CD1c-positive myeloid dendritic cell (primary cell): Measurements from ENCODE around the gene GRN.
"Not testable (repeated sequence)": the region's sequence is repeated elsewhere in the genome, so short reads cannot be mapped to it uniquely, and the experiment has no call there.

Source experiments
- DNase-seq: peaks from one replicate; pipeline ENCODE4 v3.0.0-alpha.2; 2016; ENCODE audit errors: extremely low spot score

Gene GRN

DNA sequence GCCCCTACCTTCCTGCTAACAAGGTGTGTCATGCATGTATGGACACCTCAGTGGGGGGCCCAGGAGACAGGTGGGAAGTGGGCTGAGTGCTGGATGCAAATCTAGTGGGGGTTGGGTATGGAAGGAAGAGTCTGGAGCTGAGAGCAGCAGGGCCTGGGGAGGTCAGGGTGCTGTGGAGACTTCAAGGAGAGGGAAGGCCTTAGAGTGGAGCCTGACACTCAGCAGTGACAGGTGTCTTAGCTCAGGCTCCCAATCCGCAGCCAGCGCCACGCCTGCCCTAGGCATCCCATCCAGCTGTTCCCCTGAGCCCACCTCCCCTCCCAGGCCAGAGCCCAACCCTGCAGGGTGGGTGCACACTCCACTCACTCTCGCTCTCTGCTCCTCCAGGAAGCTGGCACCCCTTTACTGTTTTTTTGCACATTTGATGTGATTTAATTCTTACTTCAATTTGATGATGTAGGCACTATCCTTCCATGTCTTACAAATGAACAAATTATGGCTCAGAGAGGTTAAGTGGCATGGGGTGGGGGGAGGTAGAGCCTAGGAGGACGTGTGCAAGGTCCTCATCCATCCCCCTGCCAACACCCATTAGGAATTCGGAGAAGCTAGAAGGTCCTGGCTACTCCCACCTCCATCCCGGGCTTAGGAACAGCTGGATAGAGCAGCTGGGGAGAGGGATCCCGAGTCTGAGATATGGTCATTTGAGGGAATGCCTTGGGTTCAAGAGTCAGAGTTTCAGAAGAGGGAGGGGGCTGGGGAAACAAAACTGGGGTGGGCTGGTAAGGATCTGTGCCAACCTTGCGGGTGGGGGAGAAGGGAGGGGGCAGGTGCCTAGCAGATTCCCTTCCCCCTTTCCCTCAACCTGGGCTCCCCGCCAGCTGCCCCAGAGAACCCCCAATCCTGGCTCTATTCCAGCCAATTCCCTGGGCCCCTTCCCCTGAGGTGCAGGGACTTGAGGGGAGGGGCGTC, 16.5 kb downstream of the GRN start:
- DNase-seq: no peak

DNA sequence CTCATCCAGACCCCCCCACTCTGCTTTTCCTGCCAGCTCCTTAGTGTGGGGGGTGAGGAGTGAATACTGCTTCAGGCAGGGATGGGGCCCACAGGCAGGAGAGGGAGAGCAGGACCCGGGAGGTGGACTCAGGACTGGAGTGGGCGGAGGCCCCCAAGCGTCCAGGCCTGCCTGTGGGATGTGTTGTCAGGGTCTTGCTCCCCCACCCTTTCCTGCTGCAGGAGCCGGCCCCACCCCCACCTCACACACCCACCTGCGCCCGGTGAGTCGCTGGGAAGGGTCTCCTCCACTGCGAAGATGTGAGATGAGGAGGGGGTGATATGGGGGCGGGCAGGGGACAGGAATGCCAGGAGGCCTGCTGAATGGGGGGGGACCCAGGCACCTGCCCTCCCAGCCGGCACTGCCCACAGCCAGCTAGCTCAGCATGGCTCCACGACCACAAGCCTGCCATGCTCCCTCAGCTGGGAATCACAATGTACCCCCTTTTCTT, 17.4 kb downstream of the GRN start:
- DNase-seq: no peak

DNA sequence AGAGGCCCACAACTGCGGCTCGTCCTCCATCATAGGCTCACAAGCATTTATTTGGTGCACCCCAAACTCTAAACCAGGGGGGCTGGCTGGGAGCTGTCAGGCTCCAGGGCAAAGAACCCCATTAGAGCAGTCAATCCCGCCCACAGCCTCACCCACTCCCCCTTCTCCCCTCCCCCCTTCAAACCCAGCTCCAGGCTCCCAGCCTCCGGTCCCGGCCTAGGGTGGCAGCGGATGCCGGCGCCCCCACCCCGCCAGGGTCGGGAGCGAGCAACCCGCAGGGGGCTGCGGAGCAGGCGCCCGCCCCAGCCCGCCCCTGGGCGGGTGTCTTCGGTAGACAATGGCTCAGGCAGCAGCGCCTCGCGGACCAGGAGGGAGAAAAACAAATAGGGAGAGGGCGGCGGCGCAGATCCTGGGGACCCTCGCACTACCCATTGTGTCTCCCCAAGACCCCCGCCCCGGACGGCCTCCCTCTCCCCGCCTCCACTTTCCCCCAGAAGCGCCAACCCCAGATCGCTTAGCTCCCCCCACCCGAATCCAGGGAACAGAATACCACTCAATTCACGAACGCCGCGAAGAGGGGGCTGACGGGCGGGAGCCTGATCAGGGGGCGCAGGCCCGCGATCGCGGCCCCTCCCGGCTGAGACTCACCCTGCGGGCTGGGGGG, 18.0 kb downstream of the GRN start:
- no peak for DNase-seq

DNA sequence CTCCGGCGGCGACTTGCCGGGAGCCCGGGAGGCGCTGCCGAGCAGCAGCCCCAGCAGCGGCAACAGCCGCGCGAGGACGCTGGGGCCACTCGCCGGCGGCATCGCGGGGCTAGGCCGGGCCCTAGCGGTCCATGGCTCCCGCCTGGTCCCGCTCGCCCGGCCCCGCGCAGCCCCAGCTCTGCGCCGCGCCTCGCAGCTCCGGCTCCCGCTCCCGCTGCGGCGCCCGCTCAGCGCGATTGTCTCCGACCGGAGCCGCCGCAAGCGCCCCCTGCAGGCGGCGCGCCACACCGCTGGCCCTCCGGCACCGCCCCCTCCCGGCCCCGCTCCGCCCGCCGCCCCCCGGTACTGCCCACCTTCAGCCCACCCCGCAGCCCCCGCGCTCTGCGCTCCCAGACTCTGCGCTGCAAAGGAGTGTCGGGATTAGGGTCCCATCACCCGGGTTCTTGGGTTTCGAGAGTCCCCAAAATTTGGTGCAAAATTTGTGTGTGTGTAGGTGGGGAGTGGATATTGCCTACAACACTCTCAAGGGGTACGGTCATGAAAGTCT, 18.6 kb downstream of the GRN start, which contains the start of gene FAM171A2:
TSS of gene FAM171A2 (minus strand) at position 241 of the 547 bp plus-strand sequence. CDS start at position 102, 139 bp downstream.
- peak; percentile 81 for DNase-seq

DNA sequence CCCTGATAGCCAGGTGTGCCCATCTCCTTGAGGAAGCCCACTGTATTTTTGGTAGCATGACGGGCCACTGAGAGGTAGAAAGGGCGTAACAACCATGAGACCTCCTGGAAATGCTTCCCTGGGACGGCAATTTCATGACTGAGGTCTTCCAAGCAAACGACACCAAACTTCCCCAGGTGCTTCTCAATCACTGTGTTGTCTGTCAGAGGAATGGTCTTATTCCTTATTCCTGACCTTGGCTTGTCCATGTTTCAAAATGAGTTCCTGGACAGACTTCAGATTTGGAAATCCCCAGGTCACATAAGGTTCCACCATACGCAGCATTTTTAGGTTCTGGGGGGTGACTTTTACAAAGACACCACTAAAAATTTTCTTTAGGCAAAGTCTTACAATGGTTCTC, 19.9 kb downstream of the GRN start:
- DNase-seq: not testable (repeated sequence)

DNA sequence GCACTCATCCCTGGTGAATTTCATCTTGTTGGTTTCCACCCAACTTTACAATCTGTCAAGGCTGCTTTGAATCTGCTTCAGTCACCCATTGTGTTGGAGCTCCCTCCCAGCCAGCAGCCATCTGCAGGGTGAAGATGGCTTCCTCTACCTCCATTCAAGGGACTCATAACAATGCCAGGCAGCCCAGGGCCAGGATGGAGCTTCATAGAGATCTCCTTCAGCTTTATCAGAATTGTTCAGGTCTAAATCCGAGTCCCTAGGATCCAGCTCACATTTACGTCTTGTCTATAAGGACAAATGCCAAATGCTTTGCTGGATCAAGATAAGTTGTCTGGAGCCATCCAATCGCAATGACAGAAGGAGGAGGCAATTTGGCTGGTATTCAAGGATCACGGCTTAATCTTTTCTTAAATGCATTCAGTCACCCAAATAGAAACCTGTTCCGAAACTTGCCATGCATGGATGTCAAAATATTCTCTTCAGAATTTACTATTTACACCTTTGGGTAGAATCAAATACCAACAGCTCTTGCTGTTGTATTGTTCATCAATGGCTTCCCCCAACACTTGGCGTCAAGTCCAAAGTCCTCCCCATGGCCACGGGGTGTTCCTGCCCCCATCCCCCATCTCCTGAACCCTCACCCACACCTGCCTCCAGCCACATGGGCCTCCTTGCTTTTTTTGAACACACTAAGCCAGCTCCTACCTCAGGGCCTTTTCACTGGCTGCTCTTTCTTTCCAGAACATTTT, 22.3 kb downstream of the GRN start:
- no peak for DNase-seq

DNA sequence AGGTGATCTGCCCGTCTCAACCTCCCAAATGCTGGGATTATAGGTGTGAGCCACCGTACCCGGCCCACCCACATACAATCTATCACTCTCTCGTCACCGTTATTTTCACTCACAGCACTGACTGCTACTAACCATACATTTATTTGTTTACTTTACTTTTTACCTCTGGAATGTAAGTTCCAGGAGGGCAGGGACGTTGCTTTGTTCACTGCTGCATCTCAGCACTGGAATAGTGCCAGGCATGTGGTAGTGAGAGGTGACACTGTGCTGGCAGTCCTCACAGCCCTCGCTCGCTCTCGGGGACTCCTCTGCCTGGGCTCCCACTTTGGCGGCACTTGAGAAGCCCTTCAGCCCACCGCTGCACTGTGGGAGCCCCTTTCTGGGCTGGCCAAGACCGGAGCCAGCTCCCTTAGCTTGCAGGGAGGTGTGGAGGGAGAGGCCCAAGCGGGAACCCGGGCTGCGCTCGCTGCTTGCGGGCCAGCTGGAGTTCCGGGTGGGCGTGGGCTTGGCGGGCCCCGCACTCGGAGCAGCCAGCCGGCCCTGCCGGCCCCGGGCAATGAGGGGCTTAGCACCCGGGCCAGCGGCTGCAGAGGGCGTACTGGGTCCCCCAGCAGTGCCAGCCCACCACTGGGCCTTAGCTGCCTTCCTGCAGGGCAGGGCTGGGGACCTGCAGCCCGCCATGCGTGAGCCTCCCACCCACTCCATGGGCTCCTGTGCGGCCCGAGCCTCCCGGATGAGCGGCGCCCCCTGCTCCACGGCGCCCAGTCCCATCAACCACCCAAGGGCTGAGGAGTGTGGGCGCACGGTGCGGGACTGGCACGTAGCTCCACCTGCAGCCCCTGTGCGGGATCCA, 23.5 kb downstream of the GRN start:
- not testable (repeated sequence) for DNase-seq

DNA sequence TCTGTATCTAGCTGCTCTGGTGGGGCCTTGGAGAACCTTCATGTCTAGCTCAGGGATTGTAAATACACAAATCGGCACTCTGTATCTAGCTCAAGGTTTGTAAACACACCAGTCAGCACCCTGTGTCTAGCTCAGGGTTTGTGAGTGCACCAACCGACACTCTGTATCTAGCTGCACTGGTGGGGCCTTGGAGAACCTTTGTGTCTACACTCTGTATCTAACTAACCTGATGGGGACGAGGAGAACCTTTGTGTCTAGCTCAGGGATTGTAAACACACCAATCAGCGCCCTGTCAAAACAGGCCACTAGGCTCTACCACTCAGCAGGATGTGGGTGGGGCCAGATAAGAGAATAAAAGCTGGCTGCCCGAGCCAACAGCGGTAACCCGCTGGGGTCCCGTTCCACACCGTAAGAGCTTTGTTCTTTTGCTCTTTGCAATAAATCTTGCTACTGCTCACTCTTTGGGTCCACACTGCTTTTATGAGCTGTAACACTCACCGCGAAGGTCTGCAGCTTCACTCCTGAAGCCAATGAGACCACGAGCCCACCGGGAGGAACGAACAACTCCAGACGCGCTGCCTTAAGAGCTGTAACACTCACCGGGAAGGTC, 24.4 kb downstream of the GRN start:
- DNase-seq: not testable (repeated sequence)

DNA sequence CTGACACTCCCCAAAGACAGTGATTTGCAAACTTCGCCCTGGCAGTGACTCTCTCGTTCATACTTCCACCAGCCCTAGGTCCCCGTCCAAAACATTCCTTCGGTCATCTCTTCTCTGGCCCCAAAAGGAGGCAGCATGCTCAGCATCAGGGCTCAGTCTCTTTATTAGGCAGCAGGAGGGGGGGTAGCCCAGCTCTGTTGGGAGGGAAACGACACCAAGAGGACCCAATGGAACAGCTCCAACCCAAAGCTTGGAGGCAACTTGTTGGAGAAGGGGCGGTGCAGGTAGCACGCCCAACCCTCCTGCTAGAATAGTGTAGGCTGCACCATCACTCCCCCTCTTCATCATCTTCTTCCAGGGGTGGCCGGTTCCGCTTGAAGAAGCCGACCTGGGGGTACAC, 26.9 kb downstream of the GRN start:
- no peak for DNase-seq

DNA sequence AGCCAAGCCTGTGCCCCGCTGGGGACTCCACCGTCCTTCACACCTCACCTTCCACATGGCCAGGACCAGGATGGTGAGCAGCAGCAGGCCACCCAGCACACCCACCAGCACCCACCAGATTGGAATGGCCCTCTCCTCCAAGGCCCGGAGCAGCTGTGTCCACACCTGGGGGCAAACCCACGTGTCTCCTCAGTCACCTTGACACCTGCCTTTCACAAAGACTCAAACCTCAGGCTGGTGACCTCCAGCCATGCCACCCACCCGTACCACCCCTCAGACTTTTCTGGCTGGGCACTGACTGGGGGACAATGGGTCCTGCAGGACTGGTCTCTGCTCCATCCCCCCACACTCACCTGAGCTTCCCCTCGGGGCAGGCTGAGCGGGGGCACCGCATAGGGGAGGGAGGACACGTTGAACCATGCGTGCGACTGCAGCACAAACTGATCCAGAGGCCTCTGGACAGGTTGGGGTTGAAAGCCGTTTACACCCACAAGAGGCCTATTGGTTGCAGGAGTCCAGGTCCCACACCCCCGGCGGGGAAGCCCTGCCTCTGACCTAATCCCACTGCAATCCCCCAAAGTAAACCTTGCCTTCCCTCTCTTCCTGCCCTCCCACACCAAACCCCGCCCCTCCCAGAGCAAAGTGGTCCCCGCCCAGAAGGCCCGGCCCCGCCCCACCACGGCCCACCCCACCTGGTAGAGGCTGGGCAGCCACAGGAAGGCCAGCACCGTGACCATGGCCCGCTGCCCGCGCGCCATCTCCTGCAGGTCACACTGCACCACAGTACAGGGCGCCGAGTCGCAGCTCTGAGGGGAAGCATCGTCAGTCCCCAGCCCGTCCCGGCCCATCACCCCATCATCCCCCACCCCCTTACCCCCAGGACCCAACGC, 29.4 kb downstream of the GRN start:
- no peak for DNase-seq

DNA sequence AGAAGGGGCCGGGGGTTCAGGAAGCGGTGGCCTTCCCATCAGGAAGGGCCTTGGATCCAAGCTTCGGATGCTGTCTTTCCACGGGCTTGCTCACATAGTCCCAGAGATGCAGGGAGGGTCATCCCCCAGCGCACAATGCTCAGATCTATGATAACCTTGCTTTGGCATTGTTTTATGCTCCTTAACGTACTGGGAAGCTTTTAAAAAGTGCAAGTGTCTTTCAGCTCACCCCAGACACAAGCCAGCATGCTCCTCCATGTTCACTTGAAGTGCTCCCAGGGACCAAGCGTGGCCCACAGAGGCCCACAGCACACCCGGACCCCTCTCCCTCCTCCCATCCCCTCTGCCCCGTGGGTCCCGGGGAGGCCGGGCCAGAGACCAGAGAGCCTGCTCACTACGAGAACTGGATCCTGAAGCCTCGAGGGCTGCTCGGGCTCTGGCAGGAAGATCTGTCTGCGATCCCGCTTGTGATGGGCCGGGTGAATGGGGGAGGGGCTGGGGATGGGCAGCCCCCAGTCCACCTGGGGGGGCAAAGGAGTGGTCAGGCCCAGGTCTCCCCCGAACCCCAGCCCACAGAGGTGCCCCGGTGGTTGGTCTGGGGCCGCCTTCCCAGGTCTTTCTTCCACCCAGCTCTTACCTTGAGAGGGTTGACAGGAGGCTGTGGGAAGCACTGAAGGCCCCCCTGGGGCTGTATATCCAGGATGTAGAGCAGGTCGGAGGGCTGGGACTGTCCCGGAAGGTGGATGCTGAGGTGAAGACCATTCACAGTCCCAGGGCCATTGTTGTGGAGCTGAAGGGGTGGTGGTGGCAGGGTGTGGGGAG, 30.3 kb downstream of the GRN start:
- no peak for DNase-seq

DNA sequence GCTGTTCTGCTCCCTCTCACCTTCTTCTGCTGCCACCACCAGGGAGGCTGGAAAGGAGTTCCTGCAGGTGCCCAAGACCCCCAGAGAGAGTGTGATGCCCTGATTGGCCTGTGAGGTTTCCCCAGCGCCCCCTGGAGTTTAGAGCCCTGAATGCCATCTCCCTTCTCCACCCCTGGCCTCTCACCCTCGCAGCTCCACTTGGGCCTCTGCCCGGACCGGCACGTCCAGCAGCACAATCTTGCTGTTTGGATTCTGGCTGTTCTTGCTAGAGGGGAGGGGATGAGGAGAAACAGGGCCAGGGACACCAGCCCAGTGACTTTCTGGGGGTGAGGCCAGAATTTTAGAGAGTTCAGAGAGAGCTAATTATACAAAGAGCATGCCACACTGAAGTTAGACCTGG, 31.0 kb downstream of the GRN start:
- DNase-seq: no peak

DNA sequence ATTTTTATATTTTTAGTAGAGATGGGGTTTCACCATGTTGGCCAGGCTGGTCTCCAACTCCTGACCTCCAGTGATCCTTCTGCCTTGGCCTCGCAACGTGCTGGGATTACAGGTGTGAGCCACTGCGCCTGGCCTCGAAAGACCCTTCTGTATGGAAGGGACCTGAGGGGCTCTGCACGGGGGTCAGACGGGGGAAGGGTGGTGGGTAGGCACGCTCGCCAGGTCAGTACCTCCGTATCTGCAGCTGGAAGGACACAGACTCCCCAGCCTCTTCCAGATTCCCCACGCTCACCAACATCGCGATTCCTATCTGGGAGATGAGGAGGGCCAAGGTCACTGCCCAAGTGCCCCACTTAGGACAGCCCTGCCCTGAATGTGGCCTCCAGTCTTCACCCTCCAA, 31.7 kb downstream of the GRN start:
- no peak for DNase-seq

DNA sequence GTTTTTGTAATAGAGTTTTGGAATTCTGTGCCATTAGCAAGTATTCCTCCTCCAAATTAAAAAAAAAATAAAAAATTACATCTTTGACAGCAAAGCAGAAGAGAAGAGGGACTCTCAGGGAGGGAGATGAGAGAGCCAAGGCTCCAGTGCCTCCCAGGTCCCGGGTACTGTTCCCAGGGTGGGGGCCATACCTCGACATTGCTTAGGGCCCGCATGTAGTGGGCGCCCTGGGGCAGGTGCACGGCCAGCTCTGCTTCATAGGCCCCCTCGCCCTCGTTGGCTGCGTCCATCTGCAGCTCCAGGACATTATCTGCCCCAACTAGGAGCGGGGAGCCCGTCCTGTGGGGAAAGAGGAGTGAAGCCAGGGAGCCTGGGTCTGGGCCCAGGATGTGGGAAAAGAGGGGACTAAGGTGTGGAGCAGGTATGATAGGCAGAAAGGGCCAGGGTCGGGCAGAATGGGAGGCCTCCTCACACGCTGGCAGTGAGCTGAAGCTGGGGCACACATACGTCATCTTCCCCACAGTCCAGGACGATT, 33.1 kb downstream of the GRN start:
- no peak for DNase-seq

DNA sequence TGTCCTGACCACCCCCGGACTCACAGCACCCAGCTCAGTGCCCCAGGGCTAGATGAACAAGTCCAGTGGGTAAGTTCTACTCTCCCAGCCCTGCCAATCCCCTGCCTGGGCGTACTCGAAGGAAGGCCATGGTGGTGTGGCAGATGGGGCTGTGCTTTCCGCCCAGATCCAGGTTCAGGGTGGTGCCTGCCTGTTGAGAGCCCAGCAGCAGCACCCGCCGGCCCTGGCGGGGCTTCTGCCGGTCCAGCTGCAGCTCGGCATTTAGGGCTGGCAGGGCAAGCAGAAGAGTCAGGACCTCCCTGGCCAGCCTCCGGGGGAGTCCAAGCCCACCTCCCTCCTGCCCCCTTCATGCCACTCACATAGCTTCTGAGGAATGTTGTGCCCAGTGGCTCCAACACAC, 34.8 kb downstream of the GRN start:
- DNase-seq: no peak

DNA sequence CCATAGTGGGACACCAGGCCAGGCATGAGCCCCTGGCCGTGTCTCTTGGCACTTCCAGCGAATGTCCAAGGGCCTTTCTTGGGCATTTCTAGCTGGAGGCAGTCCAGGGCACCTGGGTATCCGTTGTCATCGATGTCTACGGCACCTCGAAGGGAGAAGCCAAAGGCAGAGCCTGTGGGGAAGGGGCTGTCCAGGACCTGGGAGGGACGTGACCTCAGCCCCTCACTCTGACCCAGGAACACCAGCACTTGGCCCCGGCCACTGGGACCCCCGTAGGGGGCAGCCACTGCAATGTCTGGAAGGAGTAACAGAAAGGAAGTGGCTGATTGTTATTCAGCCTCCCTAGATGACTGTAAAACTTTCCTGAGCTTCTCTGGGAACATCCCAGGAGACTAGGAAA, 35.7 kb downstream of the GRN start:
- no peak for DNase-seq

DNA sequence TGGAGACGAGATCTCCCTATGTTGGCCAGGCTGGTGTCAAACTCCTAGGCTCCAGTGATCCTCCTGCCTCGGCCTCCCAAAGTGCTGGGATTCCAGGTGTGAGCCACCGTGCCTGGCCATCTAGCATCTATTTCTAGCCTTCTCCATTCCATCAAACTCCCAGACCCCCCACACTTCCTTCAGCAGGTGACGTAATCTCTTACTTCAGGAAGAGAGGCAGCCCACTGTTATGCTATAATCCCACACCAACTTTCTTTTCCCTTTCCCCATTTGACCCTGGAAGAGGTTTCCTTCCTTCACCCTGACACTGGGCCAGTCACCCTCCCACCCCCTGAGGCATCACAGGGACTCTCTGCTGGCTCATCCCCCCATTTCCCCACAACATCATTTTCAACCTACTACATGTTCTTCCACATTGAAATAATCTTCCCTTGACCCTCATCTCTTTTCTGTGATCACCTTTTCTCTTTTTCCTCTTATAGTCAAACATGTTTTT, 36.8 kb downstream of the GRN start:
- DNase-seq: no peak

DNA sequence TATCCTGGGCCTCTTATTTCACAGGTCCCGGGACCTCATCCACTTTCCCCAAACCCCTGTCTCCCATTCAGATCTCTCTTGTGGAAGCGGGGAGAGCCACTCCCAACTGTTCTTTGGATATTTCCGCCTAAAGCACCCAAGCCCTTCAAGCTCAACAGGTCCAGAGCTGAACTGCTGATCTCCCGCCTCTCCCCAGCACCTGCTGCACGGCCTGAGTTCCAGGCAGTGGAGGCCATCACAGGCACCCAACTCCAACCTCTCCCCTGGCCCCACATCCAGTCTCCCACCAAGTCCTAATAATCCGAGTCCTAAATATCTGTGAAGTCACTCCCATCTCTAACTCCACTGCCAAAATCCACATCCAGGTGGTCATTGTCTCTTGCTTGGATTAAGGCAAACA, 37.8 kb downstream of the GRN start:
- DNase-seq: no peak
